HL-60 (cell line): ENCODE data around the gene BRICD5.
A peak's percentile ranks its signal among the peaks of the same experiment; 100 is the strongest.
"Not testable (repeated sequence)": the region's sequence is repeated elsewhere in the genome, so short reads cannot be mapped to it uniquely, and the experiment has no call there.

Source experiments
- DNase-seq, 2 experiments: peaks; one replicate each; pipeline ENCODE4 v3.0.0-alpha.2; 2010 to 2020; ENCODE audit warnings: low read depth in 1 of 2, low spot score in 1 of 2
- H3K27ac ChIP-seq: fragments of 250-450 bp; sonication (Bioruptor Pico); replicated peaks from 2 replicates; pipeline ENCODE4 v1.5.1; 2020; ENCODE audit warnings: mild to moderate bottlenecking, moderate library complexity
- H3K27me3 ChIP-seq: fragments of 250-450 bp; sonication (Bioruptor Pico); 2 replicates; pipeline ENCODE4 v1.5.1; 2021; ENCODE audit warnings: mild to moderate bottlenecking, moderate library complexity; ENCODE audit not compliant: insufficient read depth, poor library complexity, severe bottlenecking
- H3K4me3 ChIP-seq: replicated peaks from 2 replicates; pipeline ENCODE4 v1.5.1; 2011; ENCODE audit warnings: mild to moderate bottlenecking, control low read depth, low read length; ENCODE audit not compliant: insufficient read depth
- CTCF ChIP-seq: IDR thresholded peaks from one replicate; pipeline ENCODE4 v1.5.1; 2011; ENCODE audit warnings: low read length, control low read depth, inconsistent platforms; ENCODE audit not compliant: insufficient read depth
- GABPA ChIP-seq: IDR thresholded peaks from 2 replicates; pipeline ENCODE4 v1.6.1; 2012; ENCODE audit warnings: low read depth
- POLR2AphosphoS5 ChIP-seq: IDR thresholded peaks from 2 replicates; pipeline ENCODE4 v1.6.1; 2012; ENCODE audit warnings: low read depth
- SPI1 ChIP-seq: IDR thresholded peaks from 2 replicates; pipeline ENCODE4 v1.6.1; 2012; ENCODE audit warnings: low read depth, mild to moderate bottlenecking, borderline replicate concordance
- TF ChIP-seq, protein P1 (sequence below): IDR thresholded peaks from 2 replicates; pipeline ENCODE4 v1.6.1; 2012; ENCODE audit warnings: low read depth; ENCODE audit not compliant: insufficient replicate concordance

BRICD5 gene

DNA sequence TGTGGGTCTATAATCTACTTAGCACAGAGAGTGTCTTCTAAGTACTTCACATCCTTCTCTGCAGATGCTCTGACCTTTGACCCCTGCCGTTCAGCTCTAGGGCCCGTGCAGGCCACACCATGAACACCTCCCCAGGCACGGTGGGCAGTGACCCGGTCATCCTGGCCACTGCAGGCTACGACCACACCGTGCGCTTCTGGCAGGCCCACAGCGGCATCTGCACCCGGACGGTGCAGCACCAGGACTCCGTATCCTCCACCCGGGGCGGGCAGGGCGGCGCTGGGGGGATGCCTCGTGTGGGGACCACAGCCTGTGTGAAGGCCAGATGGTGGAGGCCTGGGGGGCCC is 4.7 kb downstream of the BRICD5 start:
- peak; percentile 17; the same call in 1 of the 2 replicates for TF ChIP-seq POLR2AphosphoS5
- TF ChIP-seq GABPA = no peak
- DNase-seq = no peak
- Histone ChIP-seq H3K27me3 (no peaks in the 10 kb centered on the region), H3K27ac (peak overlapping the region; percentile 97), H3K4me3 (peak overlapping the region; percentile 80)

DNA sequence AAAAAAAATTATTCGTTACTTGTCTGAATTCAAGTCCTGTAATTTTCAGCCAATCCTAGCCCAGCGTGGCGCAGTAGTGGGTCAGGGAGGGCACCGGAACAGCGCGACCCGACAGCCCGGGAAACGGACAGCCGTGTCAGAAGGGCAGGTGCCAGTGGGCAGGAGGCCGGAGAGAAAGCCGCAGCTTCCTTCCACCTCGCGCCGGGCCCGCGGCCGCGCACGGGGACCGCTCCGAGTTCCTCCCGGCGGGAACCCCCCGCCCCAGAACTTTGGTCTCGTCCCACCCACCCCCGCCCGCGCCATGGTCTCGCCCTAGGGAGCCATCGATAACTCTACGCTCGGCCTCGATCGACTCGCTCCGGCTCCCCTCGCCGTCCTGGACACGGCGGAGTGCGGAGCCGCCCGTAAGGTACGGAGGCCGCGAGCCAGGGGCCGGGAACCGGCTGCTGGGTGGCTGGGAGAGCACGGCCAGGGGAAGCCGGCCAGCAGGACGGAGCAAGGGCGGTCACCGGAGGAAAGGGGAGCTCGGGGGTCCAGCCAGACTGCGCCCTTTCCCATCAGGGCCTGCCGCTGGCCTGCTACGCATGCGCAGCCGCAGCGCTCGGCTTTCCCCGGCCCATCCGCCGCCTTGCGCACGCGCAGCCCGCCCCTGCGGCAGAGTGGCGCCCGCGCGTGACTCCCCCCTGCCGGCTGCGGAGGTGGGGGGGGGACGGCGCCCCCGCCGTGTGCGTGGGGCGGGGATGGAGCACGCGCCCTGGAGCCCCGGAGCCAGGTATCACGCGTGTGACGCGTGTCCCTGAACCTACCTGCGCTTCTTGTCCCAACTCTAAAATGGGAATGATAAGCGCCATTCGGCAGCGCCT is 5.3 kb downstream of the BRICD5 start, which contains the start of gene MLST8:
Gene MLST8 (plus strand): TSS at position 351 of the 863 bp plus-strand sequence. CDS start 632 bp downstream, outside the sequence.
- Histone ChIP-seq H3K27ac (peak within 1 kb of the TSS; percentile 97), H3K27me3 (no peaks in the 10 kb centered on the region), H3K4me3 (peak within 1 kb of the TSS; percentile 80)
- TF ChIP-seq POLR2AphosphoS5 (peak; percentile 94), SPI1 (peak; percentile 51; the same call in 1 of the 2 replicates), GABPA (no peak), CTCF (no peak)
- TF ChIP-seq, protein P1, sequence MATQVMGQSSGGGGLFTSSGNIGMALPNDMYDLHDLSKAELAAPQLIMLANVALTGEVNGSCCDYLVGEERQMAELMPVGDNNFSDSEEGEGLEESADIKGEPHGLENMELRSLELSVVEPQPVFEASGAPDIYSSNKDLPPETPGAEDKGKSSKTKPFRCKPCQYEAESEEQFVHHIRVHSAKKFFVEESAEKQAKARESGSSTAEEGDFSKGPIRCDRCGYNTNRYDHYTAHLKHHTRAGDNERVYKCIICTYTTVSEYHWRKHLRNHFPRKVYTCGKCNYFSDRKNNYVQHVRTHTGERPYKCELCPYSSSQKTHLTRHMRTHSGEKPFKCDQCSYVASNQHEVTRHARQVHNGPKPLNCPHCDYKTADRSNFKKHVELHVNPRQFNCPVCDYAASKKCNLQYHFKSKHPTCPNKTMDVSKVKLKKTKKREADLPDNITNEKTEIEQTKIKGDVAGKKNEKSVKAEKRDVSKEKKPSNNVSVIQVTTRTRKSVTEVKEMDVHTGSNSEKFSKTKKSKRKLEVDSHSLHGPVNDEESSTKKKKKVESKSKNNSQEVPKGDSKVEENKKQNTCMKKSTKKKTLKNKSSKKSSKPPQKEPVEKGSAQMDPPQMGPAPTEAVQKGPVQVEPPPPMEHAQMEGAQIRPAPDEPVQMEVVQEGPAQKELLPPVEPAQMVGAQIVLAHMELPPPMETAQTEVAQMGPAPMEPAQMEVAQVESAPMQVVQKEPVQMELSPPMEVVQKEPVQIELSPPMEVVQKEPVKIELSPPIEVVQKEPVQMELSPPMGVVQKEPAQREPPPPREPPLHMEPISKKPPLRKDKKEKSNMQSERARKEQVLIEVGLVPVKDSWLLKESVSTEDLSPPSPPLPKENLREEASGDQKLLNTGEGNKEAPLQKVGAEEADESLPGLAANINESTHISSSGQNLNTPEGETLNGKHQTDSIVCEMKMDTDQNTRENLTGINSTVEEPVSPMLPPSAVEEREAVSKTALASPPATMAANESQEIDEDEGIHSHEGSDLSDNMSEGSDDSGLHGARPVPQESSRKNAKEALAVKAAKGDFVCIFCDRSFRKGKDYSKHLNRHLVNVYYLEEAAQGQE = peak; percentile 36
- DNase-seq = peak; percentile 85 to 88

DNA sequence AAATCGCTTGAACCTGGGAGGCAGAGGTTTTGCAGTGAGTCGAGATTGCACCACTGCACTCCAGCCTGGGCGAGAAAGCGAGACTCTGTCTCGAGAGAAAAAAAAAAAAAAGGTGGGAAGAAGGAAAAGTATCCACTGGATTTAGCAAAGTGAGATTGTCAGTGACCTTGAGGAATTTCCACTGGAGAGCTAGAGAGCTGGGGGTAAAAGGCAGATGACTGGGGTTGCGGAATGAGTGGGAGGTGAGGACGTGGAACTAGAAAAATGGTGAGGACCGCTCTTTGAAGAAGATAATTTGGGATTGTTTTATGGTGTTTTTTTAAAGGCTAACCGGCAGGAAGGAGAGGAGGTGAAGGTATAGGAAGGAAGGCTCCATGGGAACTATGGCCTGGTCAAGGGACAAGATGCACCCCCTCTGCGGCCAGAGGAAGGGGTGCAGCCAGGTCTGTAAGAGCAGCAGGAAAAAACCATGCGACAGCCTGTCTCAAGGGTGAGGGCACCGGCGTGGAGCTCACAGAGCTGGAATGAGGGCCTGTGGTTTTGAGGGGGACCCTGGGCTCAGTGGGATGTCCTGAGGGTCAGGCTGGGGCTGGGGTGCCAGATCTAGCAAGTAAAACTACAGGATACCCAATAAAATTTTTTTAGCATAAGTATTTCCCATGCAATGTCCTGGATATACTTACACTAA is 6.1 kb downstream of the BRICD5 start:
- TF ChIP-seq GABPA (no peak), POLR2AphosphoS5 (no peak), CTCF (no peak), SPI1 (no peak)
- TF ChIP-seq, protein P1 = no peak
- peak overlapping the region; percentile 80 for H3K4me3 ChIP-seq
- no peaks in the 10 kb centered on the region for H3K27me3 ChIP-seq
- H3K27ac ChIP-seq = peak overlapping the region; percentile 97
- no peak for DNase-seq

DNA sequence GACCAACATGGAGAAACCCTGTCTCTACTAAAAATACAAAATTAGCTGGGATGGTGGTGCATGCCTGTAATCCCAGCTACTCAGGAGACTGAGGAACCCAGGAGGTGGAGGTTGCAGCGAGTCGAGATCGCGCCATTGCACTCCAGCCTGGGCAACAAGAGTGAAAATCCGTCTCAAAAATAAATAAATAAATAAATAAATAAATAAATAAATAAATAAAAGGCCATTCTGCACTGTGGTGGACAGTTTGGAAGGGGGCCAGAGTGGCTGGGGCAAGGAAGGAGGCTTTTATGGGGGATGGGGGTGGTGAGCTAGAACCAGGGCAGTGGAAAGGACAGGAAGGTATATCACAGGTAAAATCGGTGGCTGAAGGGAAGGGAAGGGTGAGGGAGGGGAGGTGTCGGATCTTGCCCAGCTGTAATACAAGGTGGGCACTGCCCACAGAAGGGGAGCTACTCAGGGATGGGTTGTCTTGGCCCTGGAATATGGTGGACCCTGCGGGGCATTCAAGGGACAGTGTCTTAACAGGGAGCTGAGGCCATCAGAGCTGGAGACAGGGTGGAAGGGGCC is 7.5 kb downstream of the BRICD5 start:
- DNase-seq, H3K27ac ChIP-seq, H3K4me3 ChIP-seq, H3K27me3 ChIP-seq: not testable (repeated sequence)
